Activated T-cell treated with anti-CD3 and anti-CD28 coated beads for 4 hours (primary cell): ENCODE measurements around the gene CRLF2.
"Not testable (repeated sequence)": the region's sequence is repeated elsewhere in the genome, so short reads cannot be mapped to it uniquely, and the experiment has no call there.

ENCODE experiments used
- DNase-seq: peaks from one replicate; pipeline ENCODE4 v3.0.0-alpha.2; 2020

CRLF2 gene

GRCh38 chrX:1165535-1166196 lies 46.8 kb downstream of the CRLF2 start:
- DNase-seq: peak; percentile 8

GRCh38 chrX:1164322-1165288 lies 47.8 kb downstream of the CRLF2 start:
- DNase-seq: no peak

- no peak for DNase-seq
Observed at GRCh38 chrX:1163231-1163630, 49.2 kb downstream of the CRLF2 start.

GRCh38 chrX:1162119-1162916 lies 50.1 kb downstream of the CRLF2 start:
- DNase-seq: no peak

GRCh38 chrX:1159548-1159947 lies 52.9 kb downstream of the CRLF2 start:
- no peak for DNase-seq

GRCh38 chrX:1156681-1157455 lies 55.6 kb downstream of the CRLF2 start:
- not testable (repeated sequence) for DNase-seq

GRCh38 chrX:1153940-1154339 lies 58.5 kb downstream of the CRLF2 start:
- no peak for DNase-seq

- no peak for DNase-seq
Observed at GRCh38 chrX:1152090-1152489, 60.4 kb downstream of the CRLF2 start.

- DNase-seq: no peak
Observed at GRCh38 chrX:1151378-1152077, 60.9 kb downstream of the CRLF2 start.

- no peak for DNase-seq
Observed at GRCh38 chrX:1150569-1151347, 61.7 kb downstream of the CRLF2 start.

GRCh38 chrX:1147611-1148515 lies 64.6 kb downstream of the CRLF2 start:
- DNase-seq: no peak

- DNase-seq: no peak
Observed at GRCh38 chrX:1144293-1144692, 68.2 kb downstream of the CRLF2 start.
